HG02763 (cell line): ENCODE data around the gene KCNN2.

ENCODE experiments used
- ATAC-seq: cut with Tn5 transposase; IDR thresholded peaks from one replicate; pipeline ENCODE4 v1.9.1; 2021; ENCODE audit warnings: mild to moderate bottlenecking, moderate library complexity; ENCODE audit not compliant: unreplicated experiment

The KCNN2 gene

DNA sequence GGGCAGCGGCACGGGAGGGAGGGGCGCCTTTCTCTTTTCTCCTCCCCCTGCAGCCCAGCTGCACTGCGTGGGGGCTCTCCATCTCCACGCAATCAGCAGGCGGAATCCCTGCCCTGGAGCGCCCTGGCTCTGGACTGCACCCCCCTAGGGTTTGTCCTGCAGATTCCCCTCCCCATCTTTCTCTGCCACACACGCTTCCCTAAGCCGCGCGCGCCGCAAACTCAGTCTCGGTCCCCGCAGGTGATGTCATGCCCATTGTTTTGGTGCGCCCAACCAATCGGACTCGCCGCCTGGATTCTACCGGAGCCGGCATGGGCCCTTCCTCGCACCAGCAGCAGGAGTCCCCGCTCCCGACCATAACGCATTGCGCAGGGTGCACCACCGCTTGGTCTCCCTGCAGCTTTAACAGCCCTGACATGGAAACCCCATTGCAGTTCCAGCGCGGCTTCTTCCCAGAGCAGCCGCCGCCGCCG, at the start of gene KCNN2:
Gene KCNN2, plus strand, starts transcription at position 347 of the 473 bp plus-strand sequence. Its CDS starts 70 bp downstream, at position 417.
- ATAC-seq: no peak

DNA sequence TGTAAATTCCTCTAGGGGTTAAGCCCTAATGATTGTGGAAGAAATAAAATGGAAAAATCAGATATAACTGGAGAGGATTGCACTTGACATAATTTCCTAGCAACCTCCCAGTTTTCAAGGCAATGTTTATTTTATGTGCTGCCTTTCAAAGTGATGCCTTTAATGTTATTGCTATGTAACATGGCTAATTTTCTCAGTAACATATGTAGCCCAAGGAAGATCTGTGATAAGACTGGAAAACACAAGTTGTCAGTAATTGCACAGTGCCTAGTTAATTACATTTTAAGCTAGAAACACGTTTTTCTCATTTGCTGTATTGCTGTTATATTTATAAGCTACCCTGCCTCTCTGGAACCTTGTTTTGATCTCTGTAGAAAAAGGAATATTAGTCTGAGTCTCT, 49.2 kb upstream of the KCNN2 start:
- ATAC-seq: no peak

DNA sequence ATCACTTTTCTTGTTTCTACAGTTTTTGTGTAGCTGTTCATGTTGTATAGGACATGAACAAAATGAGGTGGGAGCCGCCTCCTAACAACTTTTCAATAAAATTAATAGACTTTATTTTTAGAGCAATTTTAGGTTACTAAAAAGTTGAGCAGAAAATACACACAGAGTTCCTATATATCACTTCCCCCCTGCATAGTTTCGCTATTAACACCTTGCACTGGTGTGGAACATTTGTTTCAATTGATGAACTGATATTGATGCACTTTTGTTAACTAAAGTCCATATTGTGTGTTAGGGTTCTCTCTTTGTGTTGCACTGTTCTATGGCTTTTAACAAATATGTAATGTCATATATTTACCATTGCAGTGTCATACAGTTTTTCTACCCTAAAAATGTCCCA, 47.8 kb upstream of the KCNN2 start:
- no peak for ATAC-seq

DNA sequence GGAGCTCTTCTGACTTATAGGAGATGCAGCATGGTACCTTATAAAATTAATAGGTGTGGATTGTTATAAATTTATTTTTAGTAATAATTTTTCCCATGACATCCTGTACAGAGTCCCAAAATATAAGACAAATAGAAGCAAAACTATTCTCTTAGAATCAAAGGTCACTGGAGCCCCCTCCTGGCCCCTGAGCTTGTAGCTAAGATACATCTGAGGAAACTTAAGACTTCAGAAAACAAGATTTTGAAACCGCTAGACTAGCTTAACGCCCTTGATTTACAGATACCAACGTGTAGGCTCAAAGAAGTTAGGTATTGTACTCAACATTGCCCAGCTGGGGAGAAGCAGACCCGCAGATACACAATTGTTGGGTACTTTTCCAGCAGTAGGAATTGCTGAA, 45.7 kb upstream of the KCNN2 start:
- no peak for ATAC-seq

DNA sequence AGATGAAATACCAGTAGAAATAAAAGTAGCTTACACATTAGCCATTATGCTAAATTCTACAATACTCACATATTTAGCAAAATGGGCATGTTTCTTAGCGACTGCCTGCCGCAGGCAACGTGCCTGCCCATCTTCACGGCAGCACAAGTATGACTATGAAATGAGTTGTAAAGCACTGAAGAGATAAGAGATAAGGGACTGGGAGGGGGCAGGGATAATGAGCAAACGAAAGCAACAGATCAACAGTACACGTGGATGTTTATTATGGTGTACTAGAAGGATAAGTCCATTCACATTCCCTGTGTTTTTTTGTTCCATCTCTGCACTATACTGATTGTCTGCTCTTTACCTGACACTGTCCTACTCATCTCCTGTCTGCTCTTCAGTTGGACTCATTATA, 44.1 kb upstream of the KCNN2 start:
- ATAC-seq: no peak

DNA sequence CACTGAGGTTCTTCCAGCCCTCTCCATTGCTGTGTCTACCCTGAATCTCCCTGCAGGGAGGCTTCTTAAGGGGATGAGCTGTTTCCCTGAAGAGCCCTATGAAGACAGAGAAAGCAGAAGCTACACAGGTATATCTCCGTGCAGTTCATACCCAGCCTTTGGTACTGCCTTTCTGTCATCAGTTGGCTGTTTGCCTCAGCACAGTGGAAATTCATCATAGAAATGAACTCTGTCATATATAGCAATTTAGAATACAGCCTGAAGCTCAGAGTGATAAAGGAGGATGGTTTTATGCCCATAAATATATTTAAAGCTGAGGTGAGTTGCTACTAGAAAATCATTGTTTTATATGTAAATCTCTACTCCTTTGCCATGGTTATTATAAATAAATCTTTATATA, 42.6 kb upstream of the KCNN2 start:
- no peak for ATAC-seq

DNA sequence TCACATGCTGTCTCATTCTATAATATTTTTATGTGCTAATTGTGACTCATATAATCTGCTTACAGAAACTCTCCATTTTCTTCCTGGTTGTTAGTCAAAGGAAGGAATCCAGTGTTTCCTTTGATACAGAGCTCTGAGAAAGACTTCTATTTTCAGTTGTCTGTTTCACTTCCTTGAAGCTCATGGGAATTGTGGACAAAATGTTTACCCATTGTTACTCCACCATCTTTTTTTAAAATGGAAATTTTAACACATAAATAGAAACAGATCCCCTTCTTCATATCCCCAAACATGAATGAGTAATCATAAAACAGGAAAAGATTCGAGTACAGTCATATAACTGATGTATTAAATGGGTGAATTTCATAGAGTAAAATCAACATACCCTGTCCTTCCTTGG, 42.0 kb upstream of the KCNN2 start:
- no peak for ATAC-seq

DNA sequence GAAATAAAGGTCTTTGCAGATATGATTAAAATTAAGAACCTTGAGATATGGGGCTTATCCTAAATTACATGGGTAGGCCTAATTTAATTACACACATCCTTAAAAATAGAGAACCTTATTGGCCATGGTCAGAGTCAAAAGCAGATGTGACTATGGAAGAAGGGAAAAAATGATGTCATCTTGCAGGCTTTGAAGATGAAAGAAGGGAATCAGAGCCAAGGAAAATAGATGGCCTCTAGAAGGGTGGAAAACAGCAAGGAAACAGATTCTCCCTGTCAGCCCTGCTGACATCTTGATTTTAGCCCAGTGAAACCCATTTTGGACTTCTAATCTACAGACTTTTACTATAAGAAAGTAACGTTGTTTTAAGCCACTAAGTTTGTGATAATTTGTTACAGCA, 37.6 kb upstream of the KCNN2 start:
- no peak for ATAC-seq

DNA sequence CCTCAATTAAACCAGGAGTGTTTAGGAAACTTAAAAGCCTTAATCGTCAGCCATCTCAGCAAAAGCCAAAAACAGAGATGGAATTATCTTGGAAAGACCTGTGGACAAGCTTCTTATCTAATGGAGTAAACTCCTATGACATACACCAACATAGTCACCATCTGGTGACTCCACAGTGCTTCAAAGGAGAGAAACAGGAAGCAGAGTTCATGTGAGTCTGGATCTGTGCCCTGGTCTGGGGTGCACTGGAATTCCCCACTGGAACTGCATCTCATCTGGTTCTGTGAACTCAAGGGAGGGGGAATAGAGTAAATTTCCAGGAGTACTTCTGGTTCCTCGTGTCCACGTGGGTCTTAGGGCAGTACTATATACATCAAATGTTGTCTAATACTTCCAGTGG, 36.3 kb upstream of the KCNN2 start:
- ATAC-seq: no peak

DNA sequence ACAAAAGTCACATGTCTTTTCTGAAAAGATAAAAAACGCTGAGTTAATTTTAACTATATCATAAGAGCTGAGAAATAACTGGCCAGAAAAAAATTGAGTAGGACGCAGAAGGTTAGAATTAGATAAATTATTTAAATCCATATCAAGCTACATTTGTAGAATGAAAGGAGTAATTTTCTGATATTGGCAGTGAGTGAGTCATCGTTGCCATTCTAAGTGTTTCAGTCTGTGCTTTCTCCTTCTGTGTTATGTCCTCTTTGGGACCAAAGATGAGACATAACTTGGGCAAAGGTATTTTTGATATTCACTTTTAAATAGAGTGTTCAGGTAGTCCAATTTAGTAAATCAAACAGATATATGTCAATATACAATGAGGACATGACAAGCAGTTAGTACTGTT, 34.4 kb upstream of the KCNN2 start:
- no peak for ATAC-seq

DNA sequence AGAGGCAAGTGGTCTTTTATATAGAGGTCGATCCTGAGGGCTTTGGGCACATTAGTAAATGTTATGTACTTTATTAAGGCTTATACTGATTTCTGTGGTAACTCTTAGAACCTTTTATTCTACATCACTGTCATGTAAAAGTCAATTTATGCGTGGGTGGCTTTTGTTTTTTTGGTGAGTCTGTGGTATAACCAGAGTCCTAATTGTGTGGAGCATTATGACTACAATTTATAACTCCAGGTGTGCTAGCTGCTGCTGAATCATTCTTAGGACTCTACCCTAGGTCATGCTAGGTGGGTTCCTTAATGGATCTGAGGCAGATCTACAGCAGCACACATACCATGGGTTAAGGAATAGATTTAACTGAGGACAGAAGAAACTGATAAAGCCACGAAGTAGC, 33.9 kb upstream of the KCNN2 start:
- ATAC-seq: no peak

DNA sequence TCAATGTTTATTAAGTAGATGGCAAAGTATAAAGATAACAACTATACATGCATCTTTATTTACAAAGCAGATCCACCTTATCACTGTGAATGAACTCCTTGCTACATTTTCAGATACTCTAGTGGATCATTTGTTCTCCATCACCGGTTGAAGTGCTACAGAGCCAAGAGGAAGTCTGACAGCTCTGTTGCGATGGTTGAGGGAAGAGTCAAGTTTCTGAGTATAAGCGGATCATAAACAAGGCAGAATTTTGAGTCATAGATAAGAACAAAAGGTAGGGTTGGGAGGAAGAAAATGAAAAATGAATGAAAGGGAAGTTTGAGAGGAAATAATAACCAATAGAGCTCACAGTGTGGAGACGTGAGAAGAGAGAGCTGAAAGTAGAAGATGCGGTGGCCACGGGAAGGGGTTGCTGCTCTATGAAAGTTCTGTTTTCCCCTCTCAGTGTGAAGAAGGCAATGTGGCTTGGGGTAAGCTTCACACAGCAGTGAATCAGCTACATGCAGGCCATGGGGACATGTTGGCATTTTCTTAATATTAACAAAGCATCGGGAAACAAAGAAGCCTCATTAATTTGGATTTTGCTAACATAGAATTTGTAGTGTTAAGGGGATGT, 30.8 kb upstream of the KCNN2 start:
- ATAC-seq: no peak

DNA sequence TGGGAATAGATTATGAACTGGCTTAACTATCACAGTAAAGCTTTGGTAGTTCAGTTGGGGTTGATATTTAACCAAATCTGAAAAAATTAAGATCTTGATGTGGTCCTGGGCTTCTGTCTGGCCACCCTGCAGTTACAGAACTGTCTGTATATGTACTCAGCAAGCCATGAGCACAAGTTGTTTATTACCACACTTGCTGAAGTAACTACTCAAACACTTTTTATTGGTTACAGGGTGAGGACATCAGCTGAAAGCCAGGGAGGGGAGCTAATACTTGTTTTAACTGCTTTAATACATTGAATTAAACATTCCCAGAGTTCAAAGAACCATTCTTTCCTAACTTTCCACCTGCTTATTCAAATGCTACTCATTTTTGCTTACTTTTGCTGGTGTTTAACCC, 29.4 kb upstream of the KCNN2 start:
- ATAC-seq: no peak

DNA sequence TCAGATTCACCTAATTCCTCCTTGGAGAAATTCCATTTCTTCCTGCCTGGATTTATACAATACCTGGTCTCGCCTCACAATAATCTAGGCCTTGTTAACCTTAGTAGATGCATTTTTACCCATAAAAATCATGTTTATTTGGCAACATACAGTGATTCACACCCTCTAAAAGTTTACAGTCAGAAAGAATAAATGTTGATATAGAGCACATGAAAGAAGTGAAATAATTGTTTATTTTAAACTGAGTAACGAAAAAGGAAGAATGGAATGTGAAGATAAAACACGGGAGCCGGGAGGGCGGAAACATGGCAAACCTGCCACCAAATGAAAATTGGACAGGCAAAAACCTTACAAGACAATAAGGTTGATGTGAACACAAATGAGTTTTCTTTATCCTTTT, 28.9 kb upstream of the KCNN2 start:
- ATAC-seq: no peak

DNA sequence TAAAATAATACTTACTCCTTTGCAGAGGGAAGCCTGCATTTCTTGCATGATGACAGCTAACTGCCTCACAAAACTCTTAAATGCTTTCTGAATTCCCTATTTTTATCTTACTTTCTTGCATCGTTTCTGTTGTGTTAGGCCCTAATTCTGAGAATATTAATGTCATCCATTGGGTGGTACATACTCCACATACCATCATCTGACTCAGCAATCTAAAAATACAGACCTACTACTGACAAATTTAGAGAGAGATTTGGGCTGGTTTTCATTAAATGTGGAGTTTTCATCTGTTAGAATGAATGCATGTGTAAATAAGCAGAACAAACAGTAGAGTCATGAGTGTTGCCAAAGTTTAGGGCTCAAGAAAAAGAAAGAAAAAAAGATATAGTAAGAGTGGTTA, 26.5 kb upstream of the KCNN2 start:
- no peak for ATAC-seq

DNA sequence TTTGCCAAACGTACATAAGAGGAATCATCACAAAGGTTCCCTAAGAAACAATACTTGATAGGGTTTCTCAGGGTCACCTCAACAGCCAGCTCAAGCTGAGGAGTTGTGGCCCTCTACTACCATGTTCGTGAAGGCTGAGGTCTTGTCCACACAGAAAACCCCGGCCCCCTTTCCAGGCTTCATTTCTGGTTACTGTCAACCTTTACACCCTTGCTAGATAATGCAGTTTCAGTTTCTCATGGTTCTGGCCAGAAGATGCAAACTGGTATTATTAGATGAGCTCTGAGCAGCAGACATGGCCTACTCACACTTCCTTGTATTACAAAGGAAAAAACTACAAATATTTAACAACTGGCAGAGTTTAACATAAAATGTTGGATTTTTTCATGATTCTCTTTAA, 22.8 kb upstream of the KCNN2 start:
- no peak for ATAC-seq

DNA sequence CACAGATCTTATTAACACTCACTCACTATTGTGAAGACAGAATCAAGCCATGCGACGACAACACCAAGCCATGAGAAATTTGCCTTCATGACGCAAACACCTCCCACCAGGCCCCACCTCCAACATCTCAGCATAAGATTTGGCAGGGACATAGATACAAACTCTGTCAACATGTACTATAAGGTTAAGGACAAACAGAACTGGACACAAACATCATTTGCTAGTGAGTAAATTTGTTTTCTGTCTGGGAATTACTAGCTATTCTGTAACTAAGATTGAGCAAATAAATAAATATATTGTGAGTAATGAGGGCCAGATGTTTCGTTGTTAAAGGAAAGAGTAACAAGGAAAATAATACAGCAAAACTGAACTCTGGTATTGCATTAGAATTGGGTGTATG, 15.7 kb upstream of the KCNN2 start:
- ATAC-seq: no peak

DNA sequence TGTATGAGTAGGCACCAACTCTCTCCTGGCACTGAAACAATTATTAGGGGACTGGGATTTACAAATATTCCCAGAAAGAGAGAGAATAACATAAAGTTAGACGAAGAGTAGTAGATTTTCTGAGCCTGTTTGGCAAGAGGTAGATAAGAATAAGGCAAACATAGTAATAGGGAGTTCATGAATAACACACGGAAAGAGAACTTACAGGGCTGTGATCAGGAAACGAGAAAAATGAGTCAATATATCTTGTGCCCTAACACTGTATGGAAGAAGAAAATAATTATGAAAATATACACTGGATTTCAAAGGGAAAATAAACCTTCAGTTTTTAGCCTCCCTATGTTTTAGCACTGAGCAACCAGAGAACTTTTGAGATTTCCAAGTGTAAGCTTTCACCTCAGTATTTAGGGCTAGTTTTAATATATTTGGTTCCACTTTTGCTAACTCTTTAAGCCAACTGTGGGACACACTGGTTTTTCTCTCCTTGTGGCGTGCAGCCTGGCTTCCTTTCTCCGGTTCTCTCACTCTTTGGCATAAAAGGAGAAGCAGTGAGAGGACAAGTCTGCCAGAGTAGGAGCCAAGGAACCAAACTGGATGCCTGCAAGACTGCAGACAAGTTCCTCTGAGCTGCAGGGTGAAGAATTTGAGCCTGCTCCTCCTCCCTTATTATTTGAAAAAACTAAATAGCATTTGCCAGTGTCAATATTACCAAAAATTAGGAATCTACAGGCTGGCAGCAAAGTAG, 6.6 kb upstream of the KCNN2 start:
- ATAC-seq: no peak

DNA sequence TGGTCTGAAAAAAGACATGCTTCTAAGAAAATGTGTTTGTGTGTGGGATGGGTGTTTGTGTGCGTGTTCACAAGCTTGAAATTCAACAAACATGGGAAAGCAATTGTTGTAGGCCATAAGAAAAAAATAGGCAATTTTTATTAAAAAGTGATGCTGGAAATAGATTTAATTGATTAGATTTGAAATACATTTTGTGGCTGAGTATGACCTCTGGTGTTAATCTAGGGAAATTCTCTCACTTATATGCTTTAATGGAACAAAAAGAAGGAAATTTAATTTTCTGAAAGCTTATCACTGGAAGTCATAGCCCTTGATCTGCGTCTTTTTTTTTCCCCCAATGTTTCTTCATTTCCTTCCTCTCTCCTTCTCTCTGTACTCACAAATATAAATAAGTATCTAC, 3.5 kb upstream of the KCNN2 start:
- no peak for ATAC-seq

DNA sequence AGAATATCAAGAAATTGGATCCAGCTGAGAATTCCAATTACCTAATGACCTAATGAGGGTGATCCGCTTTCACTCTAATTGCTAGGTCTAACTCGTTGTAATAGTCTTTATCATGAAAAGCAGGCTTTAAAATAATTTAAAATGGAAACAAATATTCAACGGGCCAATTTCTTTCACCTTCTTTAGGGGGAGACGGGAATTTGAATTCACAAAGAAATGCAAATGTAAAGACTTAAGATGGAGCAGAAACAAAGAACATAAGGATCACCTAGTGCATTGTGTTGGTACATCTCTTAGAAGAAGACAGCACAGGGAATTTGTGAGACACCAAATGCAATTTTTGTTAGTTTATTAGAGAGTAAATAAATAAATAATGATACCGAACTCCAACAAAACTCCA, 1.5 kb upstream of the KCNN2 start:
- no peak for ATAC-seq

DNA sequence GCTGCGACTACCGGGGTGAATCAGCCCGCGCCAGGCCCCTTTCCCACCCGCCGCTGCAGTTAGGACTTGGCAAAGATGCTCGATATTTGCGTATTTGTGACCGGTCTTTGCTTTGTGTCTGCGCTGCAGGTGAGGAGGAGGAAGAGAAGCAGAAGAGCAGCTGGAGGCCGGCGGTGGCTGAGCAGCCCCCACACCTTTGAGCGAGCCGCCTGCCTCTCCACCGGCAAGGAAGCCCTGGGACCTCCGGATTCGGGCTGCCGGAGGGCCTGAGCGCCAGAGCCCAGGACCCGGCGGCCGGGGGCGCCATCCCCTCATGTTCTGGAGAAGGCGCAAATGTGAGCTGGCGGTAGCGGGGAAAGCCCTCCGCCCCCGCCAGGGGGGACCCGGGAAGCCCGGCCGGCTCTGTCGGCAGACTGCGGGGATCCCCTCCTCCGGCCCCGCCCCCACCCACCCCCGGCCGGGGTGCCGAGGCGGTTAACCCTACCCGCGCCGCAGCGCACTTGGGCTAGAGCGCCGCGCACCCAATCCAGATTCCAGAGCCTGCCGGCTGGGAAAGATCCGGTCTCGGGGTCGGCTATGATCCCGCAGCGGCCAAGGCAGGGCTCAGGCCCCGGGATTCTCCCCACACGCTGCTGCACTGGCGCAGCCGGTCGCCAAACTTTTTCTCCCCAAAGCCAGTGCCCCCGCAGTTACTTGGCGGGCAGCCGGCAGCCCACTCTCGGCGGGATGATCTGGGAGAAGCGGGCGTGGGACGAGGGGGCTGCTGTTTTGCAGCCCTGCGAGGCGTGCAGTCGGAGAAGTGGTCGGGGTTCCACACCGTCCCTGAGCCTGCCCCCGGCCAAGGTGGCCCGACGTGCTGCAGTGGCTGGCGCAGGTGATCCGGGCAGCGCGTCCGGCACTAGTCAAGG, 800 bp upstream of the KCNN2 start:
- ATAC-seq: peak; percentile 50
